Activated naive CD4-positive, alpha-beta T cell (primary cell): ENCODE results near the gene TOP3B.
"Not testable (repeated sequence)": the region's sequence is repeated elsewhere in the genome, so short reads cannot be mapped to it uniquely, and the experiment has no call there.

Experiments
- DNase-seq, 4 experiments: peaks; one replicate each; lab custom pipeline; 2025; lab: John Stamatoyannopoulos, UW

Gene TOP3B

DNA sequence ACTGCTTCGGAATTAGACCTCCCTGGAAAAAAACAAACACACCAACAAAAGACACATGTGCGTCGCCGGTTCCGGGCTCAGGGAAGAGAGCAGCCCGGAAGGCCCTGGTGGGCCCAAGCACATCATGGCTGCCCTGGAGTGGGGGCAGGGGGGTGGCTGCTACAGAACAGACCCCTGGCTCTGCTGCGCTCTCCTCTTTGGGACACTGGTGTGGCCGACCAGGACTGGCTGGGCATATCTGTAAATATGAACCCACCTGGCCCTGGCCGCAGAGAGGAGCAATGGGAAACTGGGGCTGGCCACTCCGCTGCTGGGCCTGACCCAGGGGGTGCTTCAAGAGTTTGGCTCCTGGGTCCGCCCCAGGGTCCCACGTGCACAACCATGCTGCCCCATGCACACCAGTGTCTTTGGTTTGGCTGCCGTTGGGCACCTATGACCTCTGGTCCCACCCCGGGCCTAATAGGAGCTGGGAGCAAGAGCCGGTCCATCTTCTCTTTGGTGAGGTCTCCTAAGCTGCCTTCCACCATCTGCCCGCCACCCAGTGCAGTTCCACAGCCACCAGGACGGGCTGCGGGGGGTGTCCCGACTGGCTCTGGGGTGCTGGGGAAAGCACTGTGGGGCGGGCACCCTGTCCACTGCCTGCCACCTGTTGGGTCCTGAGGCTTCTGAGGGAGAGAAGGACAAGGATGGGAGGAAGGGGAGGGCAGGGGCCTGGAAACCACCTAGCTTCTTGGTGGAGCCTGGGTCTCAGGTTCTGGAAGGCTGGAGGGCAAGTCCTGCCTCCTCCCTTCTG lies 60.0 kb downstream of the TOP3B start:
- DNase-seq, result no peak

DNA sequence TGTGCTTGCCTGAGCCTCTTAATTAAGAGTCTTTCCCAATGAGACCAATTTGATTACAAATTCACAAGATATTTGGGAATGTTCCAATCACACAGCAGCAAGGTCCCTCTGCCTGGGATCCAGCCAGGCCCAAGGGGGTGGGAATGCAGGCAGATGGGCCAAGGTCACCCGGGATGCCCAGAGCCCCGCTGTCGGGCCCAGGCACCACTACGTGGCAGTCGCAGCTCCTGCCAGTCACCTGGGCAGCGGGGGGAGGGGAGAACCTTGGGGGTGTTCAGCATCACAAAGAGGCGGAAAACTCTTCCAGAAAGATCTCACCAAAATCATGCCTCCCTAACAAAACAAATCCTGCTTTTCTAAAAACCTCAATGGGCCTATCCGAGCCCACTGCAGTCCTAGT lies 60.9 kb downstream of the TOP3B start:
- no peak for DNase-seq

DNA sequence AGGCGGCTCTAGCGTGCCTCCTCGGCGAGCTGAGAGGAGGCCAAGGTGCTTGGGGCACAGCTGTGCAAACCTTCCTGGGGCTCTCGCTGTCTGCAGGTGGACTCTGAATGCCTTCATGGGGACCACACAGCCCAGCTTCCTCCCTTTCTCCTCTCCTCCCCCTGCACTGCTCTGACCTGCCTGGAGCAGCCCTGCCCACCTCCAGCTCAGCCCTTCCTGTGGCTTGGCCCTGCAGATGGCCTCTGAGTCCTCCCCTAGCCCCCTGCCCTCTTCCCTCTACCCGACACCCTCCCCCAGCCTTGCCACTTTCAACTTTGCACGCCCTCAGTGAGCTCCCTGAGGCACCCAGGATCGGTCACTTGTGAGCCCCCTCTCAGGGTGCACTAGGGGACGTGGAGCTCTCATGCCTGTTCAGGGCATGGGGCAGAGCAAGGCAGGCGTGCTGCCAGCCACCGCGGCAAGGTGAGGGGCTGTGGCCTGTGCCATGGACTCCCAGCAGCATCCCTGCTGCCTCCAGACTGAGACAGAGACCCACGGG lies 61.3 kb downstream of the TOP3B start:
- no peak for DNase-seq

DNA sequence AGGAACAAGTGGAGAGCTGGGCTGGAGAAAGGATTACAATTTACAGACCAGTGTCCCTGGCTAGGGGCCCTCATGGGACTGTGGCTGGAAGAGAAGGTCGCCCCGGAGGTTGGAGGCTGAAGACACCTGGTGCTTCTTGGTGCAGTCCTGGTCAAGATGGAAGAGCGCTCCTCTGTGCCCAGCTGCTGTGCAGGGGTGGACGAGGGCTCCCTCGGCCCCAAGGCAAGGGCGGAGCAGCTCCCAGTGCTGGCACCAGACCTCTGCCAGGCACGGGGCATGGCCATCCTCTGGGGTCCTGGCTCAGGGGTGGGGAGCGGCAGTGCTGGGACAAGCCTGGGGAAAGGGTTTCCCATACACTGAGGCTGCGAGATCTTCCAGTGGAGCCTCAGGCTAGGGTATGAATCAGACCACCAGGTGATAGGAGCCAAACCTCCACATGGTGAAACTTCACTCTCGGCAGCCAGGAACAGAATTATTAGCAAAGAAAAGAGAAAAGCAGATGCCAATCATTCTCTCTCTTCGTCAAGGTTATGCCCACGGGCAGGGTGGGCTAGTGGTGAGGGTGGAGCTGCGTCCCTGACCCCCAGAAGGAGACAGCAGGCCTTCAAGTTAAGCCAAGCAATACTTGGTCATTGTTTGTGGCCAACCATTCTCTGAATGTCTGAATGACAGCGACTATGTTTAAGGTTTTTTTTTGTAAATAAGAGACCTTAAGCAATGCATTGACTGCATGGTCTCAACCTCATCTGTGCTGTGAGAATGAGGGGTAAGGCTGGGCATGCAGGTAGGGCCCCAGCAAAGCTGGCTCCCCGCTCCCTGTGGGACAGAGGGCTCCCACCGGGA lies 62.0 kb downstream of the TOP3B start:
- no peak for DNase-seq

DNA sequence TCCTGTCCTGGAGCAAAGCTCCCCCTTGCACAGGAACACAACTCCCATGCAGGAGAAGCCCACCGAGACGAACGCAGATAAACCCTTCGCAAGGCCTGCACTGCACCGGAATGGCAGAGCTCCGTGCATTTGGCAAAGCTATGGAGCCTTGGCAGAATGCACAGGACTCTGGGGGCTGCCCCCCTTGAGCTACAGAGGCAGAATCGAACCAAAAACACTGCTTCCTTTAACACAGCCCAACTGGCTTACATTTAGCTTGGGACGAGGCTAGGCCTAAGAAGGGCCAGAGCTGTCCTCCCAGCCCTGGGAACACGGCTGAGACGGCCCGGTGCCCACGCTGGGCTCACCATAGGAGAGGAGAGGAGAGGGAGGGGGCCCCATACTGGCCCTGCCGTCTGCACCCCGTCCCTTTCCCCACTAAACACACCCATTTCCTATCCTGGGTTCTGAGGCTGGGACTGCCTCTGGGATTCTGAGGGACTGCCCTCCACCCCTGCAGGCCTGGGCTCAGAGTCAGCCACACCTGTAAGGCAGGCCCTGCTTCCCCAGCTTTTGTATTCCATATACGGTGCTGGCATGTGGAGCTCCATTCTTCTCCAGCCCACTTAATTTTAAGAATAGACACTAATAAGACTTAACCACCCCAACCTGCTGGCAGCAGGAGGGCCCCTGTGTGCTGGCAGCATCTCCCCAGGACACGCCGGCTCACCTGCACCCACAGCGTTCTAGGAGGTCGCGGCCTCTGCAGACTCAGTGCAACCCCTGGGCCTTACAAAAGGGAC lies 62.9 kb downstream of the TOP3B start:
- DNase-seq, result no peak

DNA sequence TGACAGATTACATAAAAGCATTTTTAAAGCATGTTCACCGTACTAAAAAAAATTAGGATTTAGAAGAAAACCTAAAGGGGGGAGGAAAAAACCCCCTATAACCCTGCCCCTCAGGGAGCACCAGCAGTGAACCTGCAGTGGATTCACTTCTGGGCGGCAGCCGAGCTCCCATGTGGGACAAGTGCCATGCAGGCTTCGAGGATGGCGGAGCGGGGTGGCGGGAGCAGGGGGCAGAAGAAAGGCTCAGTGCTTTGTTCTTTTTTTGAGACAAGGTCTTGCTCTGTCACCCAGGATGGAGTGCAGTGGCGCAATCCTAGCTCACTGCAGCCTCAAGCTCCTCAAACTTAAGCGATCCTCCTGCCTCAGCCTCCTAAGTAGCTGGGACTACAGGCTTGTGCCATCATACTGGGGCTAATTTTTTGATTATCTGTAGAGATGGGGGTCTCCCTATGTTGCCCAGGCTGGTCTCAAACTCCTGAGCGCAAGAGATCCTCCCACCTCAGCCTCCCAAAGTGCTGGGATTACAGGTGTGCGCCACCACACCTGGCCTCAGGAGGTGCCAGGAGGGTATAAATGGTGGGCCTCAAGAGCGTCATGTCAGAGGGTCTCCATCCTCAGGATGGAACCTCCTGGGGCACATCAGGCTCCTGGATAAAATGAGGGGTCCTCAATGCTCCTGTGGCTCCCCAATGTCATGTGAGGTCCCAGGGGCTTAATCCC lies 64.0 kb downstream of the TOP3B start:
- no peak for DNase-seq

DNA sequence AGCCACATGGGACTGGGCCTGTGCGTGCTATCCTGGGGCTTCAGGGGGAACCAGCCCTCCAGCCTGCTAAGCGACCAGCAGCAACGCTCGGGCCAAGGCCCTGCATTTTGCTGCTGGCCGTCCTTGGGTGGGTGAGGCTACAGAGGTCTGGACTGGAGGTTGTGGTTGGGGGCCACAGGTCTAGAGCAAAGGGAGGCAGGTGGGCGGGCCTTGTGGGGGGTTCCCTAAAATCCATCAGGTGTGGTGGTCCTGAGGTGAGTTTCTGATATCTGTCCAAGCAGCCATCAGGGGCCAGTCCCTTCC lies 64.7 kb downstream of the TOP3B start:
- no peak for DNase-seq

DNA sequence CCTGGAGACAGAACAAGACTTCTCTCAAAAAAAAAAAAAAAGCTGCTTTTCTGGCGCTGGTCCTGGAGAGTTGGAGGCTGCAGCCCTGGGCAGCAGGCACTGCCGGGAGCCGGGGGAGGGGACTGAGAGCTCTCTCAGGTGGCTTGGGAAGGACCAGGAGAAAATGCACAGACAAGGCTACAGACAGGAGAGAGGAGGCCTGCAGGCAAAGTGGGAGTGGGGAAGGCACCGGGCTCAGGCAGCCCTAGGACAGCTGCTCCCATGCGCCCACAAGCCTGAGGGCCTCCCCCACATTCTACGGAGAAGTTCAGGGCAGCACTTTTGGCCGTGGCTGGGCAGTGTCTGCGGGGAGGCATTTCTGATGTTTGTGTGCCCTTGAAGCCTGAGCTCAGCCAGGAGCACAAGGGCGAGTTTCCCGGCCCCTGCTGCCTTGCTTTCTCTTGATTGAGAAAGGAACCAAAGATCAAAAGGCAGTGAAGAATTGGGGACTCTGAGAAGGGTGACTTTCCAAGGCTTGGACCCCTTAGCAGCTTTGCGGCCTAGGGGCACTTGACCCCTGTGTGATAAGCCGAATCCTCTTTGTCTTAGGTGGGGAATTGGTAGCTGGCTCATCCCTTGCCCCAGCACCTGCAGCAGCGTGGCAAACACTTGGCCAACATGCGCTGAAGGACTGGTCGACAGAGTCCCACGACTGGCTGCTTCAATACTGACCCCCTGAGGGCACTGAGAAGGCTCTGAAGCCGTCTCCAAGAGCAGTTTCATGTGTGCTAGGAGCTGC lies 65.2 kb downstream of the TOP3B start:
- DNase-seq, result no peak

DNA sequence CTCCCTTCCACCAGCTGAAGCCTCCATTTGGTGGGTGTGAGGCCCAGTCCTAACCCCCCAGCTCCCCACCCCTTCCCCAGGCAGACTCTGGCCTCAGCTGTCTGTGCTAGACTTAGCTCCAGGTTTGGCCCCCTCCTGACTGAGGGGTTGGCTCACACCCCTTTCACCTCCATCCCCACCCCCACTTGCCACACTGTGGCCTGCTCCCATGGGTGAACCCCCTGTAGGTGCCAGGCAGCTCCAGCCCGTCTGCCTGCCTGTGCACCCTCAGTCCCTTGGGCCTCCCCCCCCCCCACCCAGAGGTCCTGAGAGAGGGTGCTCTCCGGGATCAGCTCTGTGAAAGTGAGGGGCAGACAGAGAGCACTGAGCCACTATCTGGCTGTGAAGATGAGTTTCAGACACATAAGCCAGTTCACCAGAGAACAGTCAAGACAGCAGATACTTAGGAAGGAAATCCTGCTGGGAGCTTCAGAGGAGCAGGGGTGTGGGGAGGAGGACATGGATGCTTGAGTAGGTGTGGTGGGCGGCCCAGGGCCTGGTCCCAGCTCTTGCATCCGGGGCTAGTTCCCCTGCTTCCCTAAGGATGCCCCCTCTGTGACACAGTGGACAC lies 66.2 kb downstream of the TOP3B start:
- DNase-seq, result no peak

DNA sequence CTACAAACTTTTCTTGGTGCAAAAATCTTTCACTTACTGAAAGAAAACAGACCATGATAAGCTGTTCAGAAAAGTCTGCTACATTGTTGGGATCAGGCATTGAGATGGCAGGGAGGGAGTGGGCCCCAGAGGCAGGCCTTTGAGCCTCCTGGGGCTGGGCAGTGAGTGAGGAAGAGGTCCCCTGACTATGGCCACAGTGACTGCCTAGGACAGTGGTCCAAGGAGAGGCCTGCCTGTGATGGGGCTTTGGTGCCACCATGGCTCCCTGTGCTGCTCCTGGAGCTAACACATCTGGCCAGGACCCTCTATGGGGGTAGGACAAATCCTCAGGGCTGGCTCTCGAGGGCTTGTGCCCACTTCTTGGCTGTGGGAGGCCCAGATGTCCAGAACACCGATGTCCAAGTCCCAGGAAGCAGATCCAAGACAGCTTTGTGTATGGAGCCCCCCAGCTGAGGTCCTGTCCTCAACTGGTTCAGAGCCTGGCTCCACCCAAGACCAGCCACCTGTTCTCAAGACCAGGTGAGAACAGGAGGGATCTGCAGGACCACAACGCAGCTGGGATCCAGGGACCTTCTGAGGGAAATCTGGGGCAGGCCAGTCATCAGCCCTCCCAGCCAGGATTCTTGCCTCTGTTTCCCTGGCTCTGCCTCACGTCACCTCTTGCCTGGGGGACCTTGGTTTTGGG lies 66.8 kb downstream of the TOP3B start:
- DNase-seq, result no peak

DNA sequence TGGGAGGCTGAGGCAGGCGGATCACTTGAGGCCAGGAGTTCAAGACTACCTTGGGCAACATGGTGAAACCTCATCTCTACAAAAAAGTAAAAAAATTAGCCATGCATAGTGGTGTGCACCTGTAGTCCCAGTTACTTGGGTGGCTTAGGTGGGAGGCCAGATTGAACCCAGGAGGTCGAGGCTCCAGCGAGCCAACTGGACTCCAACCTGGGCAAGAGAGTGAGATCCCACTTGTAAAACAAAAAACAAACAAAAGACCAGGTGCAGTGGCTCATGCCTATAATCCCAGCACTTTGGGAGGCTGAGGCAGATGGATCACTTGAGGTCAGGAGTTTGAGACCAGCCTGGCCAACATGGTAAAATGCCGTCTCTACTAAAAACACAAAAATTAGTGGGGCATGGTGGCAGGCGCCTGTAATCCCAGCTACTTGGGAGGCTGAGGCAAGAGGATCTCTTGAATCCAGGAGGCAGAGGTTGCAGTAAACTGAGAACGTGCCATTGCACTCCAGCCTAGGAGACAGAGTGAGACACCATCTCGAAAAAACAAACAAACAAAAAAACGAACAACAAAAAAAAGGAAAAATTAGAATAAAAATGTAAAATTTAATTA lies 68.4 kb downstream of the TOP3B start:
- DNase-seq, result not testable (repeated sequence)

DNA sequence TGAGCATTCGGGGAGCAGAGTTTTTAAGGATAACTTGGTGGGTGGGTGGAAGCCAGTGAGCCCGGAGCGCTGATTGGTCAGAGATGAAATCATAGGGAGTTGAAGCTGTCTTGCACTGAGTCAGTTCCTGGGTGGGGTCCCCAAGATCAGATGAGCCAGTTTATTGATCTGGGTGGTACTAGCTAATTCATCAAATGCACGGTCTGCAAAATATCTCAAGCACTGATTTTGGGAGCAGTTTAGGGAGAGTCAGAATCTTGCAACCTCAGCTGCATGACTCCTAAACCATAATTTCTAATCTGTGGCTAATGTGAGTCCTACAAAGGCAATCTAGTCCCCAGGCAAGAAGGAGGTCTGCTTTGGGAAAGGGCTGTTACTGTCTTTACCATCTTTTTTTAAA lies 72.2 kb downstream of the TOP3B start:
- not testable (repeated sequence) for DNase-seq

DNA sequence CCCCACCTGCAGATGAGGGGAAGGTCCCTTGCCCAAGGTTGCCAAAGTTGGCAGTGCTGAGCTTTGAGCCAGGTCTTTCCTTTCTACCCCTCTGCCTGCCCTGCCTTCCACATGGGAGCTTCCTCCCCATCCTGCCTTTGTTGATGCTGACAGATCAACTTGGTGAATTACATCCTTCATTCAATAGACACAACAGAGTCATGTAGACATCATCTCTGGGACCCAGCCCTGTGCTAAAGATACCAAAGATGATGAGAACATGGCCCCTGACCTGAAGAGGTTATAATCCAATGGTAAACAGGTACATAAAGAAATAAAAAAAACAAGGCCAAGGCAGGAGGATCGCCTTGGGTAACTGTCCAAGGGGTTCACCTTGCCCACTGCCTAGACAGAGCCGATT lies 72.7 kb downstream of the TOP3B start:
- DNase-seq, result no peak

DNA sequence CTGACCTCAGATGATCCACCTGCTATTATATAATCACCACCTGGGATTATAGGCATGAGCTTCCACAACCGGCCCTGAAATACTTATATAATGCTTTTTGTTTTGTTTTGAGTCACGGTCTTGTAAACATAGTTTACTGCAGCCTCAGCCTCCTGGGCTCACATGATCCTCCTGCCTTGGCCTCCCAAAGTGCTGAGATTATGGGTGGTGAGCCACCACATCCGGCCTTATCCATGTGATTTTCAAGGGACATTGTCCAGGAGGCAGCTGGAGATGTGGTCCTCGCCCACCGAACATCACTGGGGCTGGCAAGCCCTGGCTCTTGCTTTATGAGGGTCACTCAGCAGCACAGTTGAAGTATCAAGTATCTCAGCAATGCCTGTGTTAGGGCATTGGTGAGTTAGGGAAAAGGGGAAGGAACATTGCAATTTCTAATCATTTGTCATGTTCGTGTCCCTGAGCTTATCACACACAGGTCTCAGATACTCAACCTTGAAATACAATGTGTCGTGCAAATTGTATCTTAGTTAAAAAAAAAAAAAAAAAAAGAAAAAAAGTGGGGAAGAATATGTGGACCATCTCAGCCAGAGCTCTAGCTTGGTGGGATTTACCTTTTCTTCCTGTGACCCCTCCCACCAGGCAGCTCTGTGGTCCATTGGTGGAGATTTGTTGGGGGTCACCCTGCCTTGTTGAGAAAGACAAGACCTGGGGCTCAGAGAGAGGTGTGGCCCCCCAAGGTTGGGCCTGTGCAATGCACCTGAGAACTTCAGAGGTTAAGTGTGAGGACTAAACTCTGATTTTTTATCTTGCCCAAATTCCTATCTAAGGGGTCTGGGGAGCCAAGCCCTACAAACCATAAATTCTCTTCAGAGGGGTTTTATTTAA lies 74.7 kb downstream of the TOP3B start:
- DNase-seq, result no peak
